GM12878 (cell line): ENCODE measurements around the gene ADH1A. TPM values are rescaled to one million over a fixed set of nuclear protein-coding genes. Genes with fewer than 3 reads are reported as not detected.

Experiments
- ATAC-seq: fragments of 200-7000 bp; cut with Tn5 transposase; 3 replicates; pipeline ENCODE4 v1.9.1; 2020; ENCODE audit warnings: mild to moderate bottlenecking, moderate library complexity
- BruUV-seq: library from RNA; stranded (reverse); fragments of 400-500 nt; replicated peaks from 2 replicates; lab custom pipeline; 2021; lab: Mats Ljungman, UMichigan
- CTCF ChIA-PET: fragments of 300-600 bp; sonication (Branson Sonifier 250); formaldehyde crosslinking; extraction: SDS; loops from one replicate; lab custom pipeline; 2021; ENCODE audit warnings: inconsistent platforms; lab: Yijun Ruan, JAX
- POLR2A ChIA-PET: fragments of 350-600 bp; formaldehyde crosslinking; extraction: SDS; loops from one replicate; lab custom pipeline; 2021; ENCODE audit warnings: inconsistent platforms; lab: Charles Lee
- RAD21 ChIA-PET: fragments of 300-600 bp; sonication (Branson Sonifier 250); formaldehyde crosslinking; loops from one replicate; lab custom pipeline; 2023; ENCODE audit warnings: antibody characterized with exemption; ENCODE audit not compliant: unreplicated experiment; lab: Charles Lee
- SMC1A ChIA-PET: fragments of 300-600 bp; sonication (Branson Sonifier 250); formaldehyde crosslinking; loops from one replicate; lab custom pipeline; 2023; ENCODE audit not compliant: unreplicated experiment, uncharacterized antibody; lab: Charles Lee
- DNase-seq: peaks from one replicate; pipeline ENCODE4 v3.0.0-alpha.2; 2011; ENCODE audit warnings: low read depth, low spot score
- FAIRE-seq: peaks from 3 replicates; lab custom pipeline; 2011; peaks lifted over from hg19 to GRCh38; lab: Jason Lieb, UNC
- H2AFZ ChIP-seq: 2 replicates; pipeline ENCODE4 v1.6.0; 2011; ENCODE audit warnings: low read depth, low read length, control low read depth; ENCODE audit not compliant: control insufficient read depth
- H3K27ac ChIP-seq: 2 replicates; pipeline ENCODE4 v1.5.1; 2011; ENCODE audit warnings: control low read depth; ENCODE audit not compliant: control insufficient read depth, insufficient read depth
- H3K27me3 ChIP-seq, 2 experiments: replicated peaks in 1 of 2; 2 replicates each; pipeline versions ENCODE4 v1.6.0 to v1.6.1; 2011; ENCODE audit warnings: low read length in 1 of 2; ENCODE audit not compliant: control insufficient read depth in 2 of 2, insufficient read depth in 2 of 2
- H3K36me3 ChIP-seq, 2 experiments: 2 replicates each; pipeline ENCODE4 v1.5.1; 2011; ENCODE audit warnings: low read length in 1 of 2; ENCODE audit not compliant: control insufficient read depth in 2 of 2, insufficient read depth in 2 of 2
- H3K4me1 ChIP-seq: 2 replicates; pipeline ENCODE4 v1.6.1; 2011; ENCODE audit warnings: mild to moderate bottlenecking, low read length, moderate library complexity, mixed read lengths; ENCODE audit not compliant: control insufficient read depth, insufficient read depth
- H3K4me2 ChIP-seq: 2 replicates; pipeline ENCODE4 v1.6.0; 2011; ENCODE audit warnings: control low read depth; ENCODE audit not compliant: control insufficient read depth, insufficient read depth
- H3K4me3 ChIP-seq: fragments of 200-600 bp; sonication (generic); 2 replicates; pipeline ENCODE4 v1.5.1; 2016
- H3K79me2 ChIP-seq: 2 replicates; pipeline ENCODE4 v1.6.0; 2011; ENCODE audit warnings: low read length; ENCODE audit not compliant: control insufficient read depth, insufficient read depth
- H3K9ac ChIP-seq: 2 replicates; pipeline ENCODE4 v1.8.0; 2011; ENCODE audit warnings: low read length, control low read depth, mixed read lengths; ENCODE audit not compliant: control insufficient read depth, insufficient read depth
- H3K9me3 ChIP-seq: replicated peaks from 3 replicates; pipeline ENCODE4 v1.5.1; 2011; ENCODE audit warnings: mild to moderate bottlenecking, low read length; ENCODE audit not compliant: control insufficient read depth, insufficient read depth
- H4K20me1 ChIP-seq: 2 replicates; pipeline ENCODE4 v1.6.0; 2011; ENCODE audit not compliant: control insufficient read depth, insufficient read depth
- CHD2 ChIP-seq: IDR thresholded peaks from 2 replicates; pipeline ENCODE4 v1.6.1; 2011; ENCODE audit warnings: low read depth, low read length, improper control_type of control experiment, borderline replicate concordance
- MEF2A ChIP-seq: IDR thresholded peaks from 2 replicates; pipeline ENCODE4 v1.6.1; 2011; ENCODE audit warnings: low read depth, mild to moderate bottlenecking, low read length, moderate library complexity; ENCODE audit not compliant: insufficient read depth
- MTA3 ChIP-seq: IDR thresholded peaks from 2 replicates; pipeline ENCODE4 v1.6.1; 2012; ENCODE audit warnings: low read length, inconsistent platforms, borderline replicate concordance
- PML ChIP-seq: IDR thresholded peaks from 2 replicates; pipeline ENCODE4 v1.6.1; 2012; ENCODE audit warnings: low read length, inconsistent platforms
- RAD21 ChIP-seq: IDR thresholded peaks from 2 replicates; pipeline ENCODE4 v1.6.1; 2011; ENCODE audit warnings: mild to moderate bottlenecking, low read depth, low read length, moderate library complexity; ENCODE audit not compliant: insufficient read depth
- RB1 ChIP-seq: fragments of 450-650 bp; formaldehyde crosslinking; IDR thresholded peaks from 2 replicates; pipeline ENCODE4 v1.6.1; 2017; ENCODE audit warnings: mild to moderate bottlenecking, borderline replicate concordance
- STAT1 ChIP-seq: fragments of 450-650 bp; conservative IDR thresholded peaks from 2 replicates; pipeline ENCODE4 v1.6.1; 2014; ENCODE audit warnings: antibody characterized with exemption, mild to moderate bottlenecking
- TARDBP ChIP-seq: IDR thresholded peaks from 2 replicates; pipeline ENCODE4 v1.6.1; 2016; ENCODE audit warnings: borderline replicate concordance
- ZNF24 ChIP-seq: fragments of 450-650 bp; IDR thresholded peaks from 2 replicates; pipeline ENCODE4 v1.6.1; 2017; ENCODE audit warnings: antibody characterized with exemption, mild to moderate bottlenecking
- WGBS: methylation state at CpG from one replicate; pipeline ENCODE4 v1.1.6; 2016; ENCODE audit warnings: low lambda C conversion rate; ENCODE audit not compliant: insufficient replicate concordance, insufficient coverage; ENCODE audit errors: missing lambda C conversion rate; 5-methylcytosine and 5-hydroxymethylcytosine counted together
- in situ Hi-C: fragments of 300-500 bp; cut with MboI; formaldehyde crosslinking; loops from 9 replicates; pipeline ENCODE4 v1.14.3; 2018; ENCODE audit warnings: mixed read lengths
- intact Hi-C: fragments of 100-400 bp; cut with micrococcal nuclease; formaldehyde crosslinking; loops from one replicate; pipeline ENCODE4 v1.14.2; 2022; ENCODE audit not compliant: unreplicated experiment
- polyA plus RNA-seq, 11 experiments: library from polyadenylated mRNA; depleted of rRNA in 4 of 11; unstranded in 6 of 11; stranded (reverse) in 5 of 11; fragments of >200 nt; fragmentation: Nextera tagmentation in 4 of 11; fragmentation: Illumina TruSeq in 1 of 11; extraction: Ambion mirVana in 4 of 11; extraction: Trizol in 1 of 11; gene quantifications; 1 replicate in 1 of 11; 2 replicates in 10 of 11; pipeline versions ENCODE4 v1.2.1 to v1.2.3, GENCODE V29; 2011 to 2016; ENCODE audit warnings: inconsistent platforms in 2 of 11, missing spikeins in 2 of 11, low read depth in 1 of 11
- total RNA-seq, 4 experiments: library from RNA; depleted of rRNA in 3 of 4; stranded (reverse); fragments of >200 nt in 3 of 4; fragmentation: Illumina TruSeq in 1 of 4; extraction: Trizol in 1 of 4; gene quantifications; 2 replicates each; pipeline versions ENCODE4 v1.2.1 to v1.2.3, GENCODE V29; 2013 to 2021
- TF ChIP-seq, protein P1 (sequence below): fragments of 150-350 bp; IDR thresholded peaks from 2 replicates; pipeline ENCODE4 v1.6.1; 2014; ENCODE audit warnings: mild to moderate bottlenecking, low read depth, low read length
- TF ChIP-seq, protein P2 (sequence below): fragments of 450-650 bp; IDR thresholded peaks from 2 replicates; pipeline ENCODE4 v1.6.1; 2017; ENCODE audit warnings: borderline replicate concordance
- TF ChIP-seq, protein P3 (sequence below): IDR thresholded peaks from 2 replicates; pipeline ENCODE4 v1.6.1; 2011; ENCODE audit warnings: borderline replicate concordance, low read depth, mild to moderate bottlenecking, moderate library complexity, mixed read lengths, low read length; ENCODE audit not compliant: insufficient read depth; ENCODE audit errors: extremely low read length
- TF ChIP-seq, protein P4 (sequence below), 3 experiments: IDR thresholded peaks in 2 of 3; conservative IDR thresholded peaks in 1 of 3; 2 replicates each; pipeline ENCODE4 v1.5.1; 2011; ENCODE audit warnings: low read depth in 3 of 3, low read length in 3 of 3, mild to moderate bottlenecking in 3 of 3, control low read depth in 2 of 3, moderate library complexity in 2 of 3, inconsistent platforms in 1 of 3, mixed read lengths in 1 of 3; ENCODE audit not compliant: control insufficient read depth in 2 of 3, insufficient read depth in 1 of 3; ENCODE audit errors: extremely low read depth in 1 of 3

Gene ADH1A
- total and polyA plus RNA-seq, 10 of the 15 experiments (the other 5 are each of a cell fraction or from before 2014, with no cell fraction given), result not detected

- Histone ChIP-seq H3K9me3 (no peaks in the 10 kb centered on the region), H3K4me2 (no peak overlapping the region), H3K27ac (no peak overlapping the region), H3K79me2 (no peaks in the 10 kb centered on the region), H2AFZ (no peak overlapping the region), H3K4me3 (no peak overlapping the region), H3K36me3 (no peaks in the 10 kb centered on the region), H3K4me1 (no peaks in the 10 kb centered on the region), H3K9ac (no peak overlapping the region), H4K20me1 (no peaks in the 10 kb centered on the region), H3K27me3 (no peaks in the 10 kb centered on the region)
- RAD21 ChIA-PET, result no interaction called here
- in situ Hi-C loops, result no loop called here
- TF ChIP-seq, protein P1, sequence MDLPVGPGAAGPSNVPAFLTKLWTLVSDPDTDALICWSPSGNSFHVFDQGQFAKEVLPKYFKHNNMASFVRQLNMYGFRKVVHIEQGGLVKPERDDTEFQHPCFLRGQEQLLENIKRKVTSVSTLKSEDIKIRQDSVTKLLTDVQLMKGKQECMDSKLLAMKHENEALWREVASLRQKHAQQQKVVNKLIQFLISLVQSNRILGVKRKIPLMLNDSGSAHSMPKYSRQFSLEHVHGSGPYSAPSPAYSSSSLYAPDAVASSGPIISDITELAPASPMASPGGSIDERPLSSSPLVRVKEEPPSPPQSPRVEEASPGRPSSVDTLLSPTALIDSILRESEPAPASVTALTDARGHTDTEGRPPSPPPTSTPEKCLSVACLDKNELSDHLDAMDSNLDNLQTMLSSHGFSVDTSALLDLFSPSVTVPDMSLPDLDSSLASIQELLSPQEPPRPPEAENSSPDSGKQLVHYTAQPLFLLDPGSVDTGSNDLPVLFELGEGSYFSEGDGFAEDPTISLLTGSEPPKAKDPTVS, result no peak
- no peak for TF ChIP-seq ZNF24
- TF ChIP-seq, protein P2, sequence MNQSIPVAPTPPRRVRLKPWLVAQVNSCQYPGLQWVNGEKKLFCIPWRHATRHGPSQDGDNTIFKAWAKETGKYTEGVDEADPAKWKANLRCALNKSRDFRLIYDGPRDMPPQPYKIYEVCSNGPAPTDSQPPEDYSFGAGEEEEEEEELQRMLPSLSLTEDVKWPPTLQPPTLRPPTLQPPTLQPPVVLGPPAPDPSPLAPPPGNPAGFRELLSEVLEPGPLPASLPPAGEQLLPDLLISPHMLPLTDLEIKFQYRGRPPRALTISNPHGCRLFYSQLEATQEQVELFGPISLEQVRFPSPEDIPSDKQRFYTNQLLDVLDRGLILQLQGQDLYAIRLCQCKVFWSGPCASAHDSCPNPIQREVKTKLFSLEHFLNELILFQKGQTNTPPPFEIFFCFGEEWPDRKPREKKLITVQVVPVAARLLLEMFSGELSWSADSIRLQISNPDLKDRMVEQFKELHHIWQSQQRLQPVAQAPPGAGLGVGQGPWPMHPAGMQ, result no peak
- no peak for TF ChIP-seq RB1
- no peak for TF ChIP-seq STAT1
- POLR2A ChIA-PET, result no interaction called here
- CTCF ChIA-PET, result no interaction called here
- FAIRE-seq, result no peak
- intact Hi-C loops, result no loop called here
- SMC1A ChIA-PET, result no interaction called here
- 14% methylated on average over 5 of the region's 5 CpGs for WGBS
- no TSS peak for BruUV-seq
- no peak for ATAC-seq
- DNase-seq, result no peak
Observed at GRCh38 chr4:99275050-99275449, 15.7 kb downstream of the ADH1A start.

DNA sequence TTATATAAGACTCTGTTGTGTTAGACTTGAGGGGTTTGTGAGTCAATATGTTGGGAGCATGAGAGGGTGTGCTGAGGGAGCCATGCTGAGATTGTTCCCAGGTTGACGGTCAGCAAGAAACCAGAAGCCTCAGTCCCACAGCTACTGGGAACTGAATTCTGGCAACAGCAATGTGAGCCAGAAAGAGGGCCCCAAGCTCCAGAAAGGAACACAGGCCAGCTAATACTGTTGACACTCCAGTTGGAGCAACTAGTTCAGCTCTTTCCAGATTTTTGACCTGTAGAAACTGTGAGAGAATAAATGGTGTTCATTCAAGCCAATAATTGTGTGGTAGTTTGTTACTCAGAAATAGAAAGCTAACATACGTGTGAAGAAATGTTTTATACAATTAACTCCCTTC is 17.1 kb downstream of the ADH1A start:
- Histone ChIP-seq H3K79me2 (no peaks in the 10 kb centered on the region), H4K20me1 (no peaks in the 10 kb centered on the region), H3K9me3 (no peaks in the 10 kb centered on the region), H2AFZ (no peak overlapping the region), H3K4me3 (no peak overlapping the region), H3K36me3 (no peaks in the 10 kb centered on the region), H3K27me3 (no peaks in the 10 kb centered on the region), H3K4me2 (no peak overlapping the region), H3K4me1 (no peaks in the 10 kb centered on the region), H3K9ac (no peak overlapping the region), H3K27ac (no peak overlapping the region)
- no peak for DNase-seq
- ChIA-PET RAD21 (no interaction called here), SMC1A (no interaction called here), POLR2A (no interaction called here), CTCF (no interaction called here)
- no peak for FAIRE-seq
- in situ Hi-C loops, result no loop called here
- BruUV-seq, result no TSS peak
- intact Hi-C loops, result no loop called here
- 25% methylated on average over 2 of the region's 2 CpGs for WGBS
- no peak for ATAC-seq
- TF ChIP-seq MEF2A, result no peak
- no peak for TF ChIP-seq CHD2
- TF ChIP-seq RAD21, result no peak
- TF ChIP-seq, protein P3, sequence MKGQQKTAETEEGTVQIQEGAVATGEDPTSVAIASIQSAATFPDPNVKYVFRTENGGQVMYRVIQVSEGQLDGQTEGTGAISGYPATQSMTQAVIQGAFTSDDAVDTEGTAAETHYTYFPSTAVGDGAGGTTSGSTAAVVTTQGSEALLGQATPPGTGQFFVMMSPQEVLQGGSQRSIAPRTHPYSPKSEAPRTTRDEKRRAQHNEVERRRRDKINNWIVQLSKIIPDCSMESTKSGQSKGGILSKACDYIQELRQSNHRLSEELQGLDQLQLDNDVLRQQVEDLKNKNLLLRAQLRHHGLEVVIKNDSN, result no peak
- TF ChIP-seq MTA3, result no peak
- no peak for TF ChIP-seq PML
- TF ChIP-seq TARDBP, result no peak
- TF ChIP-seq, protein P4, sequence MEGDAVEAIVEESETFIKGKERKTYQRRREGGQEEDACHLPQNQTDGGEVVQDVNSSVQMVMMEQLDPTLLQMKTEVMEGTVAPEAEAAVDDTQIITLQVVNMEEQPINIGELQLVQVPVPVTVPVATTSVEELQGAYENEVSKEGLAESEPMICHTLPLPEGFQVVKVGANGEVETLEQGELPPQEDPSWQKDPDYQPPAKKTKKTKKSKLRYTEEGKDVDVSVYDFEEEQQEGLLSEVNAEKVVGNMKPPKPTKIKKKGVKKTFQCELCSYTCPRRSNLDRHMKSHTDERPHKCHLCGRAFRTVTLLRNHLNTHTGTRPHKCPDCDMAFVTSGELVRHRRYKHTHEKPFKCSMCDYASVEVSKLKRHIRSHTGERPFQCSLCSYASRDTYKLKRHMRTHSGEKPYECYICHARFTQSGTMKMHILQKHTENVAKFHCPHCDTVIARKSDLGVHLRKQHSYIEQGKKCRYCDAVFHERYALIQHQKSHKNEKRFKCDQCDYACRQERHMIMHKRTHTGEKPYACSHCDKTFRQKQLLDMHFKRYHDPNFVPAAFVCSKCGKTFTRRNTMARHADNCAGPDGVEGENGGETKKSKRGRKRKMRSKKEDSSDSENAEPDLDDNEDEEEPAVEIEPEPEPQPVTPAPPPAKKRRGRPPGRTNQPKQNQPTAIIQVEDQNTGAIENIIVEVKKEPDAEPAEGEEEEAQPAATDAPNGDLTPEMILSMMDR (IDR thresholded peaks at IDR 0.05 in 2 of 3, conservative IDR thresholded peaks at IDR 0.05 in 1 of 3; ENCODE audit: control insufficient read depth in 2 of 3, extremely low read depth in 1 of 3, insufficient read depth in 1 of 3, low read depth in 3 of 3, low read length in 3 of 3), result no peak
